Calu3 (cell line): ENCODE results near the gene TSPAN4. TPM values are rescaled to one million over a fixed set of nuclear protein-coding genes. Genes with fewer than 3 reads are reported as not detected.

Source experiments
- BruUV-seq: library from RNA; stranded (reverse); fragments of 400-500 nt; replicated peaks from 2 replicates; lab custom pipeline; 2021; lab: Mats Ljungman, UMichigan
- CTCF ChIA-PET: fragments of 300-600 bp; sonication (Branson Sonifier 250); formaldehyde crosslinking; loops from one replicate; lab custom pipeline; 2022; ENCODE audit warnings: antibody characterized with exemption; lab: Charles Lee
- DNase-seq: peaks from one replicate; pipeline ENCODE4 v3.0.0; 2022
- H3K27ac Mint-ChIP-seq: one replicate; pipeline ENCODE4 v1.8.0; 2022; ENCODE audit warnings: mixed read lengths; ENCODE audit not compliant: unreplicated experiment
- H3K27me3 Mint-ChIP-seq: one replicate; pipeline ENCODE4 v1.8.0; 2022; ENCODE audit warnings: mixed read lengths; ENCODE audit not compliant: unreplicated experiment
- H3K36me3 Mint-ChIP-seq: one replicate; pipeline ENCODE4 v1.8.0; 2022; ENCODE audit warnings: mild to moderate bottlenecking, moderate library complexity, mixed read lengths; ENCODE audit not compliant: insufficient read depth, unreplicated experiment
- H3K4me1 Mint-ChIP-seq: one replicate; pipeline ENCODE4 v1.8.0; 2022; ENCODE audit warnings: mild to moderate bottlenecking, low read depth, mixed read lengths; ENCODE audit not compliant: unreplicated experiment
- H3K4me3 Mint-ChIP-seq: one replicate; pipeline ENCODE4 v1.8.0; 2022; ENCODE audit warnings: mild to moderate bottlenecking, low read depth, moderate library complexity, mixed read lengths; ENCODE audit not compliant: unreplicated experiment
- H3K9me3 Mint-ChIP-seq: one replicate; pipeline ENCODE4 v1.8.0; 2022; ENCODE audit warnings: low read depth, mixed read lengths; ENCODE audit not compliant: unreplicated experiment
- intact Hi-C: fragments of 100-400 bp; cut with micrococcal nuclease; formaldehyde crosslinking; loops from one replicate; pipeline ENCODE4 v1.10.0; 2022; ENCODE audit not compliant: unreplicated experiment
- total RNA-seq: library from RNA; stranded (reverse); gene quantifications from 2 replicates; pipeline ENCODE4 v1.2.3, GENCODE V29; 2022
- TF ChIP-seq, protein P1 (sequence below): fragments of 200-600 bp; IDR thresholded peaks from one replicate; pipeline ENCODE4 v1.8.0; 2022; ENCODE audit warnings: antibody characterized with exemption; ENCODE audit not compliant: unreplicated experiment

TSPAN4 gene
- total RNA-seq, 1 experiment from 2014 or later, result 36.3 TPM

GRCh38 chr11:810040-810567 lies 32.5 kb upstream of the TSPAN4 start:
- DNase-seq, result no peak
- Mint-ChIP-seq H3K9me3 (no peaks in the 10 kb centered on the region), H3K4me1 (peaks cover 19% of the 10 kb centered on the region), H3K27me3 (no peaks in the 10 kb centered on the region), H3K36me3 (peaks cover 93% of the 10 kb centered on the region), H3K27ac (peak overlapping the region; percentile 88), H3K4me3 (peak overlapping the region; percentile 94)
- BruUV-seq, result TSS peak; percentile 68
- CTCF ChIA-PET, result interaction anchor here (0.7 to 0.8 kb wide), 2 partner anchors 9 kb away, joined by 5 read pairs; no protein-coding TSS in a partner anchor
- intact Hi-C loops, result no loop called here
- TF ChIP-seq, protein P1, sequence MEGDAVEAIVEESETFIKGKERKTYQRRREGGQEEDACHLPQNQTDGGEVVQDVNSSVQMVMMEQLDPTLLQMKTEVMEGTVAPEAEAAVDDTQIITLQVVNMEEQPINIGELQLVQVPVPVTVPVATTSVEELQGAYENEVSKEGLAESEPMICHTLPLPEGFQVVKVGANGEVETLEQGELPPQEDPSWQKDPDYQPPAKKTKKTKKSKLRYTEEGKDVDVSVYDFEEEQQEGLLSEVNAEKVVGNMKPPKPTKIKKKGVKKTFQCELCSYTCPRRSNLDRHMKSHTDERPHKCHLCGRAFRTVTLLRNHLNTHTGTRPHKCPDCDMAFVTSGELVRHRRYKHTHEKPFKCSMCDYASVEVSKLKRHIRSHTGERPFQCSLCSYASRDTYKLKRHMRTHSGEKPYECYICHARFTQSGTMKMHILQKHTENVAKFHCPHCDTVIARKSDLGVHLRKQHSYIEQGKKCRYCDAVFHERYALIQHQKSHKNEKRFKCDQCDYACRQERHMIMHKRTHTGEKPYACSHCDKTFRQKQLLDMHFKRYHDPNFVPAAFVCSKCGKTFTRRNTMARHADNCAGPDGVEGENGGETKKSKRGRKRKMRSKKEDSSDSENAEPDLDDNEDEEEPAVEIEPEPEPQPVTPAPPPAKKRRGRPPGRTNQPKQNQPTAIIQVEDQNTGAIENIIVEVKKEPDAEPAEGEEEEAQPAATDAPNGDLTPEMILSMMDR, result no peak

GRCh38 chr11:811446-812245 lies 31.0 kb upstream of the TSPAN4 start:
- CTCF ChIA-PET, result interaction anchor here (0.6 kb wide), 1 partner anchor 206 kb away, joined by 3 read pairs; no protein-coding TSS in a partner anchor
- no peaks in the 10 kb centered on the region for H3K9me3 Mint-ChIP-seq
- H3K4me3 Mint-ChIP-seq, result peak overlapping the region; percentile 94
- no peak for DNase-seq
- TF ChIP-seq, protein P1, result no peak
- no TSS peak for BruUV-seq
- H3K27ac Mint-ChIP-seq, result peak overlapping the region; percentile 88
- H3K27me3 Mint-ChIP-seq, result no peaks in the 10 kb centered on the region
- H3K4me1 Mint-ChIP-seq, result peaks cover 19% of the 10 kb centered on the region
- H3K36me3 Mint-ChIP-seq, result peaks cover 88% of the 10 kb centered on the region
- intact Hi-C loops, result no loop called here

DNA sequence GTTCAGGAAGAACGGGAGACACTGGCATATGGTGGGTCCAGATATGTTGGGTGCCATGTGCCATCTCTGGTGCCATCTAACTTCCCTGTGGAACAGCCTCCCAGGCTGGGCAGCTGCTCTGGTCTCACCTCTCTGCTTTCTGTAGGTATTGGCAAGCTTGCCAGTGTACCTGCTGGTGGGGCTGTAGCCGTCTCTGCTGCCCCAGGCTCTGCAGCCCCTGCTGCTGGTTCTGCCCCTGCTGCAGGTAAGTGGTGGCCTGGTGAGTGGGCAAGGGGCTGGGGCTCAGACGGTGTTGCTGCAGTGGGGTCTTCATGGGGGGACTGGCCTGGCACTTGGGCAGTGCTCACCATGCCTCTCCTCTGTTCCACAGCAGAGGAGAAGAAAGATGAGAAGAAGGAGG lies 30.3 kb upstream of the TSPAN4 start:
- TF ChIP-seq, protein P1, result no peak
- BruUV-seq, result no TSS peak
- no peak for DNase-seq
- H3K4me1 Mint-ChIP-seq, result peaks cover 19% of the 10 kb centered on the region
- peak overlapping the region; percentile 88 for H3K27ac Mint-ChIP-seq
- H3K4me3 Mint-ChIP-seq, result peak overlapping the region; percentile 94
- H3K9me3 Mint-ChIP-seq, result no peaks in the 10 kb centered on the region
- peaks cover 84% of the 10 kb centered on the region for H3K36me3 Mint-ChIP-seq
- H3K27me3 Mint-ChIP-seq, result no peaks in the 10 kb centered on the region
- CTCF ChIA-PET, result no interaction called here
- intact Hi-C loops, result no loop called here

- CTCF ChIA-PET, result no interaction called here
- intact Hi-C loops, result no loop called here
Observed at GRCh38 chr11:813072-813455, 29.6 kb upstream of the TSPAN4 start.

More at GRCh38 chr11:813072-813455, 29.6 kb upstream of the TSPAN4 start:
- Mint-ChIP-seq H3K9me3 (no peaks in the 10 kb centered on the region), H3K36me3 (peaks cover 78% of the 10 kb centered on the region), H3K27ac (no peak overlapping the region), H3K4me1 (peaks cover 12% of the 10 kb centered on the region), H3K27me3 (no peaks in the 10 kb centered on the region), H3K4me3 (no peak overlapping the region)
- TF ChIP-seq, protein P1, result no peak
- DNase-seq, result no peak
- BruUV-seq, result no TSS peak
